A673 (cell line): ENCODE results near the gene CCDC85C. TPM values are rescaled to one million over a fixed set of nuclear protein-coding genes. Genes with fewer than 3 reads are reported as not detected.
A peak's percentile ranks its signal among the peaks of the same experiment; 100 is the strongest.

ENCODE experiments used
- BruUV-seq: library from RNA; stranded (reverse); fragments of 400-500 nt; replicated peaks from 2 replicates; lab custom pipeline; 2021; lab: Mats Ljungman, UMichigan
- CTCF ChIA-PET: fragments of 300-600 bp; sonication (Branson Sonifier 250); formaldehyde crosslinking; loops from one replicate; lab custom pipeline; 2022; ENCODE audit warnings: antibody characterized with exemption; lab: Charles Lee
- POLR2A ChIA-PET: fragments of 300-600 bp; sonication (Branson Sonifier 250); formaldehyde crosslinking; loops from one replicate; lab custom pipeline; 2022; ENCODE audit warnings: antibody characterized with exemption; ENCODE audit not compliant: low non-redundant PET; lab: Charles Lee
- DNase-seq: peaks from one replicate; pipeline ENCODE4 v3.0.0-alpha.2; 2015; ENCODE audit warnings: low spot score
- H3K27ac ChIP-seq: fragments of 200-600 bp; sonication (generic); 2 replicates; pipeline ENCODE4 v1.5.1; 2016; ENCODE audit warnings: mixed run types, low read depth, mild to moderate bottlenecking, mixed read lengths, antibody characterized with exemption, low read length; ENCODE audit not compliant: poor library complexity, severe bottlenecking
- H3K27me3 ChIP-seq: fragments of 200-600 bp; sonication (generic); replicated peaks from 2 replicates; pipeline ENCODE4 v1.6.1; 2017; ENCODE audit warnings: mixed run types, low read depth, mild to moderate bottlenecking, mixed read lengths, antibody characterized with exemption, low read length; ENCODE audit not compliant: insufficient read depth, poor library complexity
- H3K36me3 ChIP-seq: fragments of 200-600 bp; sonication (generic); 2 replicates; pipeline ENCODE4 v1.6.1; 2016; ENCODE audit warnings: mixed run types, mild to moderate bottlenecking, mixed read lengths, antibody characterized with exemption, low read length; ENCODE audit not compliant: insufficient read depth, poor library complexity, severe bottlenecking
- H3K4me1 ChIP-seq: fragments of 200-600 bp; sonication (generic); 2 replicates; pipeline ENCODE4 v1.6.1; 2017; ENCODE audit warnings: mixed run types, mild to moderate bottlenecking, mixed read lengths, antibody characterized with exemption, low read length; ENCODE audit not compliant: insufficient read depth, poor library complexity, severe bottlenecking
- H3K4me3 ChIP-seq: fragments of 200-600 bp; sonication (generic); 2 replicates; pipeline ENCODE4 v1.5.1; 2016; ENCODE audit warnings: low read depth, mixed run types, mild to moderate bottlenecking, mixed read lengths, low read length; ENCODE audit not compliant: poor library complexity, severe bottlenecking
- H3K9me3 ChIP-seq: fragments of 200-600 bp; sonication (generic); 2 replicates; pipeline ENCODE4 v1.6.1; 2016; ENCODE audit warnings: mixed run types, low read depth, mild to moderate bottlenecking, mixed read lengths, antibody characterized with exemption, low read length; ENCODE audit not compliant: poor library complexity, severe bottlenecking
- CTCF ChIP-seq: fragments of 300-800, 200-600 bp; sonication (generic); conservative IDR thresholded peaks from 2 replicates; pipeline ENCODE4 v1.5.1; 2017; ENCODE audit warnings: low read depth, mild to moderate bottlenecking, antibody characterized with exemption, low read length, moderate library complexity, mixed read lengths
- EZH2 ChIP-seq: fragments of 200-600 bp; sonication (generic); IDR thresholded peaks from 2 replicates; pipeline ENCODE4 v1.6.1; 2017; ENCODE audit warnings: borderline replicate concordance, low read depth, mild to moderate bottlenecking, mixed read lengths, antibody characterized with exemption, low read length; ENCODE audit not compliant: poor library complexity, severe bottlenecking
- intact Hi-C: fragments of 100-400 bp; cut with micrococcal nuclease; formaldehyde crosslinking; loops from one replicate; pipeline ENCODE4 v1.10.0; 2022; ENCODE audit not compliant: unreplicated experiment
- total RNA-seq: library from RNA; stranded (reverse); gene quantifications from 2 replicates; pipeline ENCODE4 v1.2.3, GENCODE V29; 2021

Gene CCDC85C
- total RNA-seq, 1 experiment from 2014 or later: 24.6 TPM

DNA sequence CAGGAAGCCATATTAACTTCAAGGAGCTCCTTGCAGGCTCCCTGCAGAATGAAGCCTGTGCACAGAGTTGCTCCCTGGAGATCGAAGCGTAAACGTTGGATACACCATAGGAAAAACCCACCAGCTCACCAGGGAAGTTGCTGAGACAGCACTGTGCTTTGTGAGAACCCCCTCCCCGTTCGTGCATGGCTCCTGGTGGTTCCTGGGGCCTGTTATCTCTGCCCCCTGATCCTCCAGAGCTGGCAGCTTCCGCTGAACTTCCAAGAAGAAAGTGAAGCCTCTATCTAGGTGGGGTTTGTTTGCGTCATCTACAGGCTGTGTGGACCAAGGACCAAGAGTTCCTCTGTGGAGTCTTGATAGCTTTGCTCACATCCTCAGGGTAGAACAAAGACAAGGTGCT is 2.4 kb upstream of the CCDC85C start:
- ChIA-PET CTCF (interaction anchor here (0.6 kb wide), 1 partner anchor 88 kb away, joined by 4 read pairs; no protein-coding TSS in a partner anchor), POLR2A (no interaction called here)
- no peaks in the 10 kb centered on the region for H3K9me3 ChIP-seq
- no peaks in the 10 kb centered on the region for H3K36me3 ChIP-seq
- TF ChIP-seq CTCF (no peak), EZH2 (no peak)
- BruUV-seq: no TSS peak
- intact Hi-C loops: no loop called here
- H3K27me3 ChIP-seq: no peaks in the 10 kb centered on the region
- no peak for DNase-seq
- peaks cover 20% of the 10 kb centered on the region for H3K4me1 ChIP-seq
- no peak overlapping the region for H3K4me3 ChIP-seq
- no peak overlapping the region for H3K27ac ChIP-seq

DNA sequence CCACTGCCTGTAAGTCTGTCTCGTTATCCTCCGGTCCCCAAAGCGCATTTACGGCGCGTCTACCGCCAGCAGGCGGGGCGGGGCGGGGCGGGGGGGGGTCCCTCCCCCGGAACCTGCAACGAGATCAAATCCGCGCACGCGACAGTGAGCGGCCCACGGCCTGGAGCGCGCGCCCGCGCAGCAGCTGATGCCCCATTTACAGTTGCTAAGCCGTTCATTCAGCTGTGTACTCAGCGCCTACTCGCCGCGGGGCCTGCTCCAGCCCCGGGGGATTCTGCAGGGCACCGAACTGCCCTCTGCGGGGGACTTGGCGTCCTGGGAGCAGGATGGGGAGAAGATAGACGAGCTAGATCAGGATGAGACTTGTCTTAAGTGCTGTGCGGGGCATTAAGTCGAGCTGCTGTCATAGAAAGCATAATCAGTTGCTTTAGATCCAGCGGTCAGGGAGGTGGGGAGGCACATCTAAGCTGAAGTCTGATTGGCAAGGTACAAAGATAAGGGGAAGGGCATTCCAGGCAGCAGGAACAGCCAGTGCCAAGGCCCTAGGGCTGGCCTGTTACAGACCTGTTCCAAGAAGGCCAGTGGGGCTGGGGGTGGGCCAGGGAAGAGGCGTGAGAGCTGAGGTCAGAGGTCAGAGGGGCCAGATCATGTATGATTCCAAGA is 1.4 kb upstream of the CCDC85C start:
- ChIA-PET POLR2A (no interaction called here), CTCF (no interaction called here)
- TF ChIP-seq CTCF (no peak), EZH2 (no peak)
- peak; percentile 88 for DNase-seq
- H3K27ac ChIP-seq: peak overlapping the region; percentile 89
- H3K4me1 ChIP-seq: peaks cover 24% of the 10 kb centered on the region
- no TSS peak for BruUV-seq
- no peaks in the 10 kb centered on the region for H3K27me3 ChIP-seq
- no peaks in the 10 kb centered on the region for H3K9me3 ChIP-seq
- H3K4me3 ChIP-seq: peak overlapping the region; percentile 85
- H3K36me3 ChIP-seq: no peaks in the 10 kb centered on the region
- intact Hi-C loops: loop anchor here (2.0 kb wide), 2 partner anchors 75 to 77 kb away; no protein-coding TSS in a partner anchor

DNA sequence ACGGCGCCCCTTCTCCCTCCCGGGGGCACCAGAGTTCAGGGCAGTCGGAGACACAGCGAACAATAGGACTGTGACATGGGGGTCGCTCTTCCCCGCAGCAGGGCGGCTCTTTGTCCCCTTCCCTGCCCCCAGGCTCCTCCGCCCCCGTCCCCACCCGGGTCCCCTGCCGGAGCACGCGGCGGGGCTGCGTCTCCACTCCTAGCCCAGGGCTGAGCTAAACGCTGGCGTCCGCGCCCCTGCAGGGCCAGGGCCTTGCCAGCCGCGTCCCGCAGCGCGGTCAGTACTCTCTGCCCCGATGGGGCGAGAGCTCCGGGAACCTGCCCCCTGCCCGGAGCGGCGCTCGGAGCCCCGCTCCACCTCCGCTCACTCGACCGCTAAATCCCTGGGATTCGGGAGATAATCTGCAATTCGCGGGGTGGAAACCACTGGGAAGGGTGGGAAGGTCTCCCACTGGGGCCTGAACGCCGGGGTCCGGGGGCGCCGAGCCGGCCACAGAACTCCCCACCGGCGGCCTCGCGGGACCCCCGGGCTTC is 825 bp upstream of the CCDC85C start:
- TF ChIP-seq EZH2: no peak
- TF ChIP-seq CTCF: no peak
- intact Hi-C loops: loop anchor here (2.0 kb wide), 2 partner anchors 74 to 78 kb away; no protein-coding TSS in a partner anchor
- BruUV-seq: no TSS peak
- H3K4me1 ChIP-seq: peaks cover 24% of the 10 kb centered on the region
- CTCF ChIA-PET: no interaction called here
- POLR2A ChIA-PET: no interaction called here
- no peaks in the 10 kb centered on the region for H3K36me3 ChIP-seq
- peak overlapping the region; percentile 85 for H3K4me3 ChIP-seq
- H3K9me3 ChIP-seq: no peaks in the 10 kb centered on the region
- peak; percentile 51 for DNase-seq
- H3K27me3 ChIP-seq: no peaks in the 10 kb centered on the region
- peak overlapping the region; percentile 89 for H3K27ac ChIP-seq
